OCI-LY1 (cell line): Measurements from ENCODE around the gene ABCC9.

ENCODE experiments used
- H2AFZ ChIP-seq: fragments of 200-600 bp; sonication (generic), shearing (Covaris generic); 2 replicates; pipeline ENCODE4 v1.6.0; 2014; ENCODE audit warnings: antibody characterized with exemption, mild to moderate bottlenecking, low read length
- H3F3A ChIP-seq: fragments of 200-600 bp; sonication (generic), shearing (Covaris generic); 2 replicates; pipeline ENCODE4 v1.6.0; 2014; ENCODE audit warnings: mild to moderate bottlenecking, antibody characterized with exemption, low read length, moderate library complexity; ENCODE audit not compliant: insufficient read depth
- H3K27ac ChIP-seq: fragments of 200-600 bp; sonication (generic); 2 replicates; pipeline ENCODE4 v1.5.1; 2014; ENCODE audit warnings: low read length, mixed run types, mild to moderate bottlenecking, low read depth; ENCODE audit not compliant: poor library complexity, severe bottlenecking
- H3K27me3 ChIP-seq: fragments of 200-600 bp; sonication (generic); 2 replicates; pipeline ENCODE4 v1.6.0; 2014; ENCODE audit warnings: antibody characterized with exemption, mild to moderate bottlenecking, low read length, moderate library complexity; ENCODE audit not compliant: insufficient read depth
- H3K36me3 ChIP-seq: fragments of 200-600 bp; sonication (generic); 2 replicates; pipeline ENCODE4 v1.6.1; 2014; ENCODE audit warnings: mild to moderate bottlenecking, antibody characterized with exemption, low read length, moderate library complexity, mixed read lengths; ENCODE audit not compliant: insufficient read depth
- H3K4me1 ChIP-seq: fragments of 200-600 bp; sonication (generic); 2 replicates; pipeline ENCODE4 v1.5.1; 2014; ENCODE audit warnings: mild to moderate bottlenecking, low read length, moderate library complexity; ENCODE audit not compliant: insufficient read depth, severe bottlenecking
- H3K4me2 ChIP-seq: fragments of 200-600 bp; sonication (generic), shearing (Covaris generic); 2 replicates; pipeline ENCODE4 v1.6.1; 2014; ENCODE audit warnings: low read length
- H3K4me3 ChIP-seq: fragments of 200-600 bp; sonication (generic); 2 replicates; pipeline ENCODE4 v1.5.1; 2014; ENCODE audit warnings: low read length, low read depth, mild to moderate bottlenecking, mixed read lengths; ENCODE audit not compliant: poor library complexity, severe bottlenecking
- H3K79me2 ChIP-seq: fragments of 200-600 bp; shearing (Covaris generic); 2 replicates; pipeline ENCODE4 v1.6.1; 2016; ENCODE audit warnings: mixed run types, low read length, mixed read lengths; ENCODE audit not compliant: insufficient read depth
- H3K9ac ChIP-seq: fragments of 200-600 bp; sonication (generic), shearing (Covaris generic); 2 replicates; pipeline ENCODE4 v1.6.1; 2014; ENCODE audit warnings: mild to moderate bottlenecking, low read length, mixed read lengths
- H3K9me2 ChIP-seq: fragments of 200-600 bp; sonication (generic), shearing (Covaris generic); 2 replicates; pipeline ENCODE4 v1.6.1; 2014; ENCODE audit warnings: low read depth, mild to moderate bottlenecking, low read length, mixed read lengths
- H3K9me3 ChIP-seq: fragments of 200-600 bp; shearing (Covaris generic); 2 replicates; pipeline ENCODE4 v1.6.1; 2014; ENCODE audit warnings: low read length, mixed read lengths
- H4K20me1 ChIP-seq: fragments of 200-600 bp; sonication (generic), shearing (Covaris generic); 2 replicates; pipeline ENCODE4 v1.6.0; 2016; ENCODE audit warnings: mild to moderate bottlenecking, low read length; ENCODE audit not compliant: insufficient read depth
- CTCF ChIP-seq: fragments of 200-600 bp; sonication (generic), shearing (Covaris generic); IDR thresholded peaks from 2 replicates; pipeline ENCODE4 v1.5.1; 2017; ENCODE audit warnings: mild to moderate bottlenecking, antibody characterized with exemption, low read length, moderate library complexity, mixed read lengths
- EZH2 ChIP-seq: fragments of 200-600 bp; sonication (generic), shearing (Covaris generic); IDR thresholded peaks from 2 replicates; pipeline ENCODE4 v1.8.0; 2017; ENCODE audit warnings: borderline replicate concordance, mixed run types, mild to moderate bottlenecking, antibody characterized with exemption, low read length, moderate library complexity, mixed read lengths

ABCC9 gene

GRCh38 chr12:21757735-21758134 lies 183.5 kb downstream of the ABCC9 start:
- Histone ChIP-seq H3K79me2 (no peaks in the 10 kb centered on the region), H4K20me1 (no peaks in the 10 kb centered on the region)

DNA sequence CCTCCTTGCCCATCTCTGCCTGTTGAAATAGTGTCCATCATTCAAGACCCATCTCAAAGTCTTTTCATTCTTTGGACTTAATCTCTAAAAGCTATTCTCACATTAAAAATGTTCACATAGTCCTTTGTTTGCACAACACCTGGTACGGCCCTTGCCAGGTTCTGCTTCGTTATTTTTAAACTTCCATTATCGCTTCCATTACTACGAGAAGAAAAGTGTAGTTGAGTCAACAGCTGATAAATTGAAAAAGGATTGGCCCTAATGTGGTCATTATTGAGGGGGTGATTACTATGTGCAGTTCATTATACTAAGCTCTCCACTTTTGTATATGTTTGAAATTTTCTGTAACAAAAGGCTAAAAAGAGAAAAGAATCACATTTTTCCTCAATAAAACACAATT lies 184.5 kb downstream of the ABCC9 start:
- no peak overlapping the region for H3K27ac ChIP-seq
- no peaks in the 10 kb centered on the region for H3K27me3 ChIP-seq
- H3K9ac ChIP-seq, result no peak overlapping the region
- no peaks in the 10 kb centered on the region for H3K4me1 ChIP-seq
- no peak overlapping the region for H3K4me3 ChIP-seq
- TF ChIP-seq EZH2, result no peak
- no peaks in the 10 kb centered on the region for H3F3A ChIP-seq
- no peaks in the 10 kb centered on the region for H3K79me2 ChIP-seq
- H3K36me3 ChIP-seq, result no peaks in the 10 kb centered on the region
- H4K20me1 ChIP-seq, result no peaks in the 10 kb centered on the region
- no peak overlapping the region for H3K4me2 ChIP-seq
- no peaks in the 10 kb centered on the region for H3K9me3 ChIP-seq
- H2AFZ ChIP-seq, result no peak overlapping the region
- H3K9me2 ChIP-seq, result no peaks in the 10 kb centered on the region

More at GRCh38 chr12:21757735-21758134, 183.5 kb downstream of the ABCC9 start:
- H3K9me3 ChIP-seq, result no peaks in the 10 kb centered on the region
- no peaks in the 10 kb centered on the region for H3K9me2 ChIP-seq
- no peak overlapping the region for H3K4me2 ChIP-seq
- no peak overlapping the region for H3K4me3 ChIP-seq
- no peaks in the 10 kb centered on the region for H3K27me3 ChIP-seq
- H3K27ac ChIP-seq, result no peak overlapping the region
- H3K9ac ChIP-seq, result no peak overlapping the region
- no peaks in the 10 kb centered on the region for H3K36me3 ChIP-seq
- no peak overlapping the region for H2AFZ ChIP-seq
- no peaks in the 10 kb centered on the region for H3F3A ChIP-seq
- TF ChIP-seq EZH2, result no peak
- TF ChIP-seq CTCF, result no peak
- no peaks in the 10 kb centered on the region for H3K4me1 ChIP-seq

DNA sequence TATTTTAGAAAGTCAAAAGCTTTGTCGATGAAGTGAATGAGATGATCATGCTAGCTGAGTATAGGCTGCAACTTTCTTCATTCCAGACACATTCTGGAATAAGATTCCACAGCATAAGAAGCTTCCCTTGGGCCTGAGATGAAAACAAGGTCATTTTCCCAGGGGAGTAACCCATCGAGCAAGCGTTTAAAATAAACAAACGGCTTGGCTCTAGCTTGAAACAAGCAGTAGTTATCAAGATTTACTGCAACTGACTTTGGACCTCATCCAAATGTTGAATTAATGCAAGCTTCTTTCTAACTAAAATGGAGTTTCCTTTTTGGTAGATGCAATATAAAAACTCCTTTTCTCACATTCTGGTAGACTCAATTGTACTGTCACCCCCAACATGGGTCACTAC lies 189.7 kb downstream of the ABCC9 start:
- H3K27ac ChIP-seq, result no peak overlapping the region
- TF ChIP-seq EZH2 (no peak), CTCF (no peak)
- H3K36me3 ChIP-seq, result no peaks in the 10 kb centered on the region
- no peak overlapping the region for H3K4me3 ChIP-seq
- no peaks in the 10 kb centered on the region for H4K20me1 ChIP-seq
- H3K9me2 ChIP-seq, result no peaks in the 10 kb centered on the region
- no peak overlapping the region for H3K9ac ChIP-seq
- H3F3A ChIP-seq, result no peaks in the 10 kb centered on the region
- no peaks in the 10 kb centered on the region for H3K4me1 ChIP-seq
- H3K9me3 ChIP-seq, result no peaks in the 10 kb centered on the region
- no peaks in the 10 kb centered on the region for H3K27me3 ChIP-seq
- no peaks in the 10 kb centered on the region for H3K79me2 ChIP-seq
- H3K4me2 ChIP-seq, result no peak overlapping the region
- no peak overlapping the region for H2AFZ ChIP-seq
